GM23338 (cell line): ENCODE data around the gene HLCS. TPM values are rescaled to one million over a fixed set of nuclear protein-coding genes. Genes with fewer than 3 reads are reported as not detected.

Source experiments
- ATAC-seq: fragments of 200-7000 bp; cut with Tn5 transposase; 3 replicates; pipeline ENCODE4 v1.9.1; 2020
- DNase-seq: peaks from one replicate; pipeline ENCODE4 v3.0.0-alpha.2; 2015; ENCODE audit warnings: low spot score
- H2AFZ ChIP-seq: fragments of 200-600 bp; sonication (generic); 2 replicates; pipeline ENCODE4 v1.8.0; 2016; ENCODE audit warnings: antibody characterized with exemption, mild to moderate bottlenecking, moderate library complexity
- H3F3A ChIP-seq: fragments of 200-600 bp; sonication (generic); replicated peaks from 2 replicates; pipeline ENCODE4 v1.8.0; 2017; ENCODE audit warnings: antibody characterized with exemption, mixed run types, low read depth
- H3K27ac ChIP-seq: fragments of 200-600 bp; sonication (generic); 2 replicates; pipeline ENCODE4 v1.6.1; 2016; ENCODE audit warnings: low read depth
- H3K27me3 ChIP-seq: fragments of 200-600 bp; sonication (generic); 2 replicates; pipeline ENCODE4 v1.8.0; 2016; ENCODE audit warnings: mild to moderate bottlenecking, mixed run types, moderate library complexity; ENCODE audit not compliant: insufficient read depth
- H3K36me3 ChIP-seq: fragments of 200-600 bp; sonication (generic); 2 replicates; pipeline ENCODE4 v1.8.0; 2016; ENCODE audit warnings: mild to moderate bottlenecking; ENCODE audit not compliant: insufficient read depth
- H3K4me1 ChIP-seq: fragments of 200-600 bp; sonication (generic); 2 replicates; pipeline ENCODE4 v1.8.0; 2016; ENCODE audit warnings: mild to moderate bottlenecking, moderate library complexity; ENCODE audit not compliant: insufficient read depth
- H3K4me2 ChIP-seq: fragments of 200-600 bp; sonication (generic); 2 replicates; pipeline ENCODE4 v1.7.1; 2017; ENCODE audit warnings: mixed run types
- H3K4me3 ChIP-seq: fragments of 200-600 bp; sonication (generic); 2 replicates; pipeline ENCODE4 v1.6.1; 2016; ENCODE audit warnings: mixed run types
- H3K79me2 ChIP-seq: fragments of 200-600 bp; sonication (generic); replicated peaks from 2 replicates; pipeline ENCODE4 v1.8.0; 2017; ENCODE audit warnings: mild to moderate bottlenecking; ENCODE audit not compliant: insufficient read depth
- H3K9me2 ChIP-seq: fragments of 200-600 bp; sonication (generic); 2 replicates; pipeline ENCODE4 v1.8.0; 2017; ENCODE audit not compliant: insufficient read depth
- H4K20me1 ChIP-seq: fragments of 200-600 bp; sonication (generic); replicated peaks from 2 replicates; pipeline ENCODE4 v1.8.0; 2017; ENCODE audit warnings: mild to moderate bottlenecking; ENCODE audit not compliant: insufficient read depth
- H3K27ac Mint-ChIP-seq: 2 replicates; pipeline ENCODE4 v1.8.0; 2020; ENCODE audit warnings: inconsistent platforms, mild to moderate bottlenecking, moderate library complexity, mixed read lengths
- H3K27me3 Mint-ChIP-seq: 3 replicates; pipeline ENCODE4 v1.8.0; 2022; ENCODE audit warnings: low read depth, mild to moderate bottlenecking, moderate library complexity, mixed read lengths, inconsistent platforms; ENCODE audit not compliant: insufficient read depth, poor library complexity
- H3K36me3 Mint-ChIP-seq: 3 replicates; pipeline ENCODE4 v1.8.0; 2021; ENCODE audit warnings: low read depth, mild to moderate bottlenecking, inconsistent platforms, moderate library complexity, mixed read lengths
- H3K4me1 Mint-ChIP-seq: 3 replicates; pipeline ENCODE4 v1.8.0; 2020; ENCODE audit warnings: mild to moderate bottlenecking, inconsistent platforms, mixed read lengths
- H3K4me3 Mint-ChIP-seq: 3 replicates; pipeline ENCODE4 v1.8.0; 2021; ENCODE audit warnings: moderate library complexity, mild to moderate bottlenecking, inconsistent platforms, mixed read lengths
- H3K9me3 Mint-ChIP-seq: 3 replicates; pipeline ENCODE4 v1.8.0; 2020; ENCODE audit warnings: moderate library complexity, mild to moderate bottlenecking, inconsistent platforms, mixed read lengths
- ETS1 ChIP-seq: IDR thresholded peaks from 2 replicates; pipeline ENCODE4 v1.6.1; 2016; ENCODE audit warnings: antibody characterized with exemption
- EZH2 ChIP-seq: fragments of 200-600 bp; sonication (generic); IDR thresholded peaks from one replicate; pipeline ENCODE4 v1.8.0; 2017; ENCODE audit warnings: antibody characterized with exemption, mild to moderate bottlenecking, low read depth; ENCODE audit not compliant: unreplicated experiment
- JUNB ChIP-seq: IDR thresholded peaks from one replicate; pipeline ENCODE4 v1.6.1; 2016; ENCODE audit warnings: antibody characterized with exemption; ENCODE audit not compliant: unreplicated experiment
- NANOG ChIP-seq: IDR thresholded peaks from 2 replicates; pipeline ENCODE4 v1.6.1; 2016; ENCODE audit warnings: antibody characterized with exemption, borderline replicate concordance
- POLR2AphosphoS5 ChIP-seq: IDR thresholded peaks from 2 replicates; pipeline ENCODE4 v1.6.1; 2016; ENCODE audit warnings: antibody characterized with exemption, low read depth
- ZNF331 ChIP-seq: fragments of 250-450 bp; sonication (Bioruptor Pico); IDR thresholded peaks from 2 replicates; pipeline ENCODE4 v1.5.0; 2020; ENCODE audit warnings: low read depth, mild to moderate bottlenecking, moderate library complexity
- polyA plus RNA-seq: library from polyadenylated mRNA; unstranded; fragments of >200 nt; fragmentation: Nextera tagmentation; extraction: Ambion mirVana; gene quantifications from 2 replicates; pipeline ENCODE4 v1.2.1, GENCODE V29; 2016
- total RNA-seq: library from RNA; depleted of rRNA; stranded (reverse); fragments of >200 nt; shearing (Covaris generic); gene quantifications from 2 replicates; pipeline ENCODE4 v1.2.3, GENCODE V29; 2014
- TF ChIP-seq, protein P1 (sequence below): IDR thresholded peaks from one replicate; pipeline ENCODE4 v1.6.1; 2018; ENCODE audit warnings: antibody characterized with exemption; ENCODE audit not compliant: unreplicated experiment
- TF ChIP-seq, protein P2 (sequence below), 2 experiments: fragments of 200-600 bp in 1 of 2; sonication (generic) in 1 of 2; conservative IDR thresholded peaks; 2 replicates each; pipeline versions ENCODE4 v1.5.1 to v1.6.1; 2016 to 2017; ENCODE audit warnings: antibody characterized with exemption in 2 of 2, low read depth in 2 of 2, mild to moderate bottlenecking in 2 of 2, moderate library complexity in 1 of 2

The HLCS gene
- total and polyA plus RNA-seq, 2 experiments from 2014 or later, result 6.1 to 14.7 TPM

DNA sequence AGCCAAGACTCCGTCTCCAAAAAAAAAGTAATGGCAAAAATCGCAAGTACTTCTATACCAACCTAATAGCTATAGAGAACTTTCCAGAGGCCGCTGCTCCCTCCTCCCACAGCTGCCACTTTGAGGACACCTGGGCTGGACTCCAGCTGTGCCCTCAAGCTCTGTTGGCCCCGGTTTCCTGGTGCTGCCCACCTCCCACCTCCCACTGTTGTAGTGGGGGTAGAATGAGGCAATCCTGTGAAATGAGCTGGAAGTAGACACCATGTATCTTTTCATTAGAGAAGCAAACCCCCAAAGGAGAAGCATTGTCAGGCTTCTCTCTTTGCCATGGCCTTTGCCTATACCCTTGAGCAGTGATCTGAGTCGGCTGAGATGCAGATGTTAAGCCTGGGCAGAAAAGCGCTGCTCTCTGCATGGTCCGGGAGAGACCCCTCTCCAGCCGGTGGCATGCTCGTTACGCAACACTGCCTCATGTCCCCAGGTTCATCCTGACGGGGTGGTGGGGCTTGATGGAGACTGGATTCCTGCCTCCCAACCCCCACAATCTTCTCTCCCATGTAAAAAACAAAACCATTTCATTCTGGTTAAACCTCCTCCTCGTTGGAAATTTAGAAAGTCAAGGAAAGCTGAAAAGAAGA, 227.9 kb downstream of the HLCS start:
- Histone ChIP-seq H3K4me2 (no peak overlapping the region), H3K79me2 (no peaks in the 10 kb centered on the region), H3K27ac (no peak overlapping the region), H3K36me3 (no peaks in the 10 kb centered on the region), H3K4me3 (no peak overlapping the region), H2AFZ (no peak overlapping the region; the same call in 1 of the 2 replicates), H3K27me3 (no peaks in the 10 kb centered on the region), H3K4me1 (no peaks in the 10 kb centered on the region; the same call in 1 of the 2 replicates), H3K9me2 (no peaks in the 10 kb centered on the region), H4K20me1 (no peaks in the 10 kb centered on the region), H3F3A (no peaks in the 10 kb centered on the region)
- no peaks in the 10 kb centered on the region for H3K9me3 Mint-ChIP-seq
- TF ChIP-seq EZH2 (no peak), JUNB (no peak), ETS1 (no peak), NANOG (no peak), POLR2AphosphoS5 (no peak), ZNF331 (no peak)
- TF ChIP-seq, protein P1, sequence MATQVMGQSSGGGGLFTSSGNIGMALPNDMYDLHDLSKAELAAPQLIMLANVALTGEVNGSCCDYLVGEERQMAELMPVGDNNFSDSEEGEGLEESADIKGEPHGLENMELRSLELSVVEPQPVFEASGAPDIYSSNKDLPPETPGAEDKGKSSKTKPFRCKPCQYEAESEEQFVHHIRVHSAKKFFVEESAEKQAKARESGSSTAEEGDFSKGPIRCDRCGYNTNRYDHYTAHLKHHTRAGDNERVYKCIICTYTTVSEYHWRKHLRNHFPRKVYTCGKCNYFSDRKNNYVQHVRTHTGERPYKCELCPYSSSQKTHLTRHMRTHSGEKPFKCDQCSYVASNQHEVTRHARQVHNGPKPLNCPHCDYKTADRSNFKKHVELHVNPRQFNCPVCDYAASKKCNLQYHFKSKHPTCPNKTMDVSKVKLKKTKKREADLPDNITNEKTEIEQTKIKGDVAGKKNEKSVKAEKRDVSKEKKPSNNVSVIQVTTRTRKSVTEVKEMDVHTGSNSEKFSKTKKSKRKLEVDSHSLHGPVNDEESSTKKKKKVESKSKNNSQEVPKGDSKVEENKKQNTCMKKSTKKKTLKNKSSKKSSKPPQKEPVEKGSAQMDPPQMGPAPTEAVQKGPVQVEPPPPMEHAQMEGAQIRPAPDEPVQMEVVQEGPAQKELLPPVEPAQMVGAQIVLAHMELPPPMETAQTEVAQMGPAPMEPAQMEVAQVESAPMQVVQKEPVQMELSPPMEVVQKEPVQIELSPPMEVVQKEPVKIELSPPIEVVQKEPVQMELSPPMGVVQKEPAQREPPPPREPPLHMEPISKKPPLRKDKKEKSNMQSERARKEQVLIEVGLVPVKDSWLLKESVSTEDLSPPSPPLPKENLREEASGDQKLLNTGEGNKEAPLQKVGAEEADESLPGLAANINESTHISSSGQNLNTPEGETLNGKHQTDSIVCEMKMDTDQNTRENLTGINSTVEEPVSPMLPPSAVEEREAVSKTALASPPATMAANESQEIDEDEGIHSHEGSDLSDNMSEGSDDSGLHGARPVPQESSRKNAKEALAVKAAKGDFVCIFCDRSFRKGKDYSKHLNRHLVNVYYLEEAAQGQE, result no peak
- TF ChIP-seq, protein P2, sequence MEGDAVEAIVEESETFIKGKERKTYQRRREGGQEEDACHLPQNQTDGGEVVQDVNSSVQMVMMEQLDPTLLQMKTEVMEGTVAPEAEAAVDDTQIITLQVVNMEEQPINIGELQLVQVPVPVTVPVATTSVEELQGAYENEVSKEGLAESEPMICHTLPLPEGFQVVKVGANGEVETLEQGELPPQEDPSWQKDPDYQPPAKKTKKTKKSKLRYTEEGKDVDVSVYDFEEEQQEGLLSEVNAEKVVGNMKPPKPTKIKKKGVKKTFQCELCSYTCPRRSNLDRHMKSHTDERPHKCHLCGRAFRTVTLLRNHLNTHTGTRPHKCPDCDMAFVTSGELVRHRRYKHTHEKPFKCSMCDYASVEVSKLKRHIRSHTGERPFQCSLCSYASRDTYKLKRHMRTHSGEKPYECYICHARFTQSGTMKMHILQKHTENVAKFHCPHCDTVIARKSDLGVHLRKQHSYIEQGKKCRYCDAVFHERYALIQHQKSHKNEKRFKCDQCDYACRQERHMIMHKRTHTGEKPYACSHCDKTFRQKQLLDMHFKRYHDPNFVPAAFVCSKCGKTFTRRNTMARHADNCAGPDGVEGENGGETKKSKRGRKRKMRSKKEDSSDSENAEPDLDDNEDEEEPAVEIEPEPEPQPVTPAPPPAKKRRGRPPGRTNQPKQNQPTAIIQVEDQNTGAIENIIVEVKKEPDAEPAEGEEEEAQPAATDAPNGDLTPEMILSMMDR (conservative IDR thresholded peaks at IDR 0.05; ENCODE audit: low read depth in 2 of 2), result no peak
- peaks cover 11% of the 10 kb centered on the region for H3K4me1 Mint-ChIP-seq
- no peak overlapping the region for H3K27ac Mint-ChIP-seq
- no peak for DNase-seq
- H3K36me3 Mint-ChIP-seq, result no peaks in the 10 kb centered on the region
- no peak overlapping the region for H3K4me3 Mint-ChIP-seq
- no peak; the same call in 2 of the 3 replicates for ATAC-seq
- peaks cover 12% of the 10 kb centered on the region for H3K27me3 Mint-ChIP-seq
